Measurements from ENCODE around the gene RAVER2. TPM values are rescaled to one million over a fixed set of nuclear protein-coding genes. Genes with fewer than 3 reads are reported as not detected.

The RAVER2 gene
- total RNA-seq, 1 experiment from 2014 or later, result 20.3 TPM

GRCh38 chr1:64758233-64758632 is 13.4 kb downstream of the RAVER2 start:
- peaks cover 18% of the 10 kb centered on the region for H3K4me1 Mint-ChIP-seq
- H3K36me3 Mint-ChIP-seq, result peaks cover 9% of the 10 kb centered on the region
- H3K4me3 Mint-ChIP-seq, result no peak overlapping the region
- H3K9me3 Mint-ChIP-seq, result peaks cover 9% of the 10 kb centered on the region
- H3K27me3 Mint-ChIP-seq (ENCODE audit: low read depth), result no peaks in the 10 kb centered on the region
- no peak overlapping the region for H3K27ac Mint-ChIP-seq
- CTCF ChIA-PET, result no interaction called here
- DNase-seq (ENCODE audit: low spot score) (no peak), ATAC-seq (no peak)
- TF ChIP-seq CREM (CRISPR knock-in tag; IDR thresholded peaks at IDR 0.05), result no peak
- TF ChIP-seq JUN (CRISPR knock-in tag; IDR thresholded peaks at IDR 0.05), result no peak
- TF ChIP-seq CBFB (CRISPR knock-in tag; IDR thresholded peaks at IDR 0.05; ENCODE audit: low read depth), result no peak
- TF ChIP-seq ZNF671 (CRISPR knock-in tag; IDR thresholded peaks at IDR 0.05), result no peak
- no peak for TF ChIP-seq SMAD3 (CRISPR knock-in tag; IDR thresholded peaks at IDR 0.05; ENCODE audit: borderline replicate concordance)
- no peak for TF ChIP-seq GRHL2 (CRISPR knock-in tag; IDR thresholded peaks at IDR 0.05; ENCODE audit: insufficient replicate concordance, severe bottlenecking)
- TF ChIP-seq NFYB (CRISPR knock-in tag; conservative IDR thresholded peaks at IDR 0.05; ENCODE audit: low read depth), result no peak
- TF ChIP-seq ZBTB21 (CRISPR knock-in tag; IDR thresholded peaks at IDR 0.05; ENCODE audit: borderline replicate concordance), result no peak
- no peak for TF ChIP-seq MAX (CRISPR knock-in tag; IDR thresholded peaks at IDR 0.05)
- TF ChIP-seq, protein P1, sequence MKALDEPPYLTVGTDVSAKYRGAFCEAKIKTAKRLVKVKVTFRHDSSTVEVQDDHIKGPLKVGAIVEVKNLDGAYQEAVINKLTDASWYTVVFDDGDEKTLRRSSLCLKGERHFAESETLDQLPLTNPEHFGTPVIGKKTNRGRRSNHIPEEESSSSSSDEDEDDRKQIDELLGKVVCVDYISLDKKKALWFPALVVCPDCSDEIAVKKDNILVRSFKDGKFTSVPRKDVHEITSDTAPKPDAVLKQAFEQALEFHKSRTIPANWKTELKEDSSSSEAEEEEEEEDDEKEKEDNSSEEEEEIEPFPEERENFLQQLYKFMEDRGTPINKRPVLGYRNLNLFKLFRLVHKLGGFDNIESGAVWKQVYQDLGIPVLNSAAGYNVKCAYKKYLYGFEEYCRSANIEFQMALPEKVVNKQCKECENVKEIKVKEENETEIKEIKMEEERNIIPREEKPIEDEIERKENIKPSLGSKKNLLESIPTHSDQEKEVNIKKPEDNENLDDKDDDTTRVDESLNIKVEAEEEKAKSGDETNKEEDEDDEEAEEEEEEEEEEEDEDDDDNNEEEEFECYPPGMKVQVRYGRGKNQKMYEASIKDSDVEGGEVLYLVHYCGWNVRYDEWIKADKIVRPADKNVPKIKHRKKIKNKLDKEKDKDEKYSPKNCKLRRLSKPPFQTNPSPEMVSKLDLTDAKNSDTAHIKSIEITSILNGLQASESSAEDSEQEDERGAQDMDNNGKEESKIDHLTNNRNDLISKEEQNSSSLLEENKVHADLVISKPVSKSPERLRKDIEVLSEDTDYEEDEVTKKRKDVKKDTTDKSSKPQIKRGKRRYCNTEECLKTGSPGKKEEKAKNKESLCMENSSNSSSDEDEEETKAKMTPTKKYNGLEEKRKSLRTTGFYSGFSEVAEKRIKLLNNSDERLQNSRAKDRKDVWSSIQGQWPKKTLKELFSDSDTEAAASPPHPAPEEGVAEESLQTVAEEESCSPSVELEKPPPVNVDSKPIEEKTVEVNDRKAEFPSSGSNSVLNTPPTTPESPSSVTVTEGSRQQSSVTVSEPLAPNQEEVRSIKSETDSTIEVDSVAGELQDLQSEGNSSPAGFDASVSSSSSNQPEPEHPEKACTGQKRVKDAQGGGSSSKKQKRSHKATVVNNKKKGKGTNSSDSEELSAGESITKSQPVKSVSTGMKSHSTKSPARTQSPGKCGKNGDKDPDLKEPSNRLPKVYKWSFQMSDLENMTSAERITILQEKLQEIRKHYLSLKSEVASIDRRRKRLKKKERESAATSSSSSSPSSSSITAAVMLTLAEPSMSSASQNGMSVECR (CRISPR knock-in tag; IDR thresholded peaks at IDR 0.05; ENCODE audit: borderline replicate concordance), result no peak
- TF ChIP-seq MXD4 (CRISPR knock-in tag; IDR thresholded peaks at IDR 0.05; ENCODE audit: borderline replicate concordance), result no peak
- no peak for TF ChIP-seq ESRRA (CRISPR knock-in tag; IDR thresholded peaks at IDR 0.05; ENCODE audit: borderline replicate concordance)
- TF ChIP-seq AR (CRISPR knock-in tag; IDR thresholded peaks at IDR 0.05), result no peak
- TF ChIP-seq, protein P2, sequence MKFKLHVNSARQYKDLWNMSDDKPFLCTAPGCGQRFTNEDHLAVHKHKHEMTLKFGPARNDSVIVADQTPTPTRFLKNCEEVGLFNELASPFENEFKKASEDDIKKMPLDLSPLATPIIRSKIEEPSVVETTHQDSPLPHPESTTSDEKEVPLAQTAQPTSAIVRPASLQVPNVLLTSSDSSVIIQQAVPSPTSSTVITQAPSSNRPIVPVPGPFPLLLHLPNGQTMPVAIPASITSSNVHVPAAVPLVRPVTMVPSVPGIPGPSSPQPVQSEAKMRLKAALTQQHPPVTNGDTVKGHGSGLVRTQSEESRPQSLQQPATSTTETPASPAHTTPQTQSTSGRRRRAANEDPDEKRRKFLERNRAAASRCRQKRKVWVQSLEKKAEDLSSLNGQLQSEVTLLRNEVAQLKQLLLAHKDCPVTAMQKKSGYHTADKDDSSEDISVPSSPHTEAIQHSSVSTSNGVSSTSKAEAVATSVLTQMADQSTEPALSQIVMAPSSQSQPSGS (CRISPR knock-in tag; IDR thresholded peaks at IDR 0.05; ENCODE audit: borderline replicate concordance, low read depth), result no peak
- TF ChIP-seq ATF3 (CRISPR knock-in tag; conservative IDR thresholded peaks at IDR 0.05), result no peak
- no peak for TF ChIP-seq NFE2L1 (CRISPR knock-in tag; IDR thresholded peaks at IDR 0.05)
- TF ChIP-seq ZNF423 (CRISPR knock-in tag; IDR thresholded peaks at IDR 0.05), result no peak
- no peak for TF ChIP-seq RELA (CRISPR knock-in tag; IDR thresholded peaks at IDR 0.05; ENCODE audit: borderline replicate concordance)
- POLR2A ChIA-PET, result no interaction called here
